Mucosa of descending colon (tissue), 3 donors: ENCODE results near the gene RXRA. TPM values are rescaled to one million over a fixed set of nuclear protein-coding genes. Genes with fewer than 3 reads are reported as not detected.
A peak's percentile ranks its signal among the peaks of the same experiment; 100 is the strongest.

ENCODE experiments used
- ATAC-seq: fragments of 200-7000 bp; cut with Tn5 transposase; one replicate; pipeline ENCODE4 v1.9.1; 2020; ENCODE audit warnings: mild to moderate bottlenecking, moderate library complexity
- DNase-seq, 3 donors: peaks; one replicate each; pipeline ENCODE4 v3.0.0-alpha.2; 2020
- H3K36me3 ChIP-seq: fragments of 200-600 bp; one replicate; pipeline ENCODE4 v1.8.0; 2021; ENCODE audit warnings: low read depth, mild to moderate bottlenecking
- H3K4me1 ChIP-seq: fragments of 200-600 bp; one replicate; pipeline ENCODE4 v1.8.0; 2021; ENCODE audit warnings: low read depth, mild to moderate bottlenecking
- H3K4me3 ChIP-seq: fragments of 200-600 bp; one replicate; pipeline ENCODE4 v1.8.0; 2021; ENCODE audit warnings: mild to moderate bottlenecking
- H3K9me3 ChIP-seq: fragments of 200-600 bp; one replicate; pipeline ENCODE4 v1.8.0; 2021; ENCODE audit warnings: mild to moderate bottlenecking
- intact Hi-C, 2 donors: fragments of 100-400 bp; cut with DNase I in 1 of 2; cut with micrococcal nuclease in 1 of 2; formaldehyde crosslinking; loops; one replicate each; pipeline versions ENCODE4 v1.11.0 to v1.11.1; 2022; cut with DNase I, micrococcal nuclease
- total RNA-seq, 3 donors: library from RNA; stranded (reverse); fragmentation: NEBNext Ultra II Directional in 2 of 3; extraction: Animal tissue kit (Norgen Biotek cat#: 25700) in 2 of 3; gene quantifications; one replicate each; pipeline versions ENCODE4 v1.2.1 to v1.2.4, GENCODE V29; 2021 to 2023
- TF ChIP-seq, protein P1 (sequence below): fragments of 200-600 bp; IDR thresholded peaks from one replicate; pipeline ENCODE4 v1.8.0; 2022; ENCODE audit warnings: antibody characterized with exemption, mild to moderate bottlenecking
- donor health status: DM: no; HTN: no; CAD: no; lungs with moderate emphysema.
- donor health status: DM: no; HTN: no; CAD: no.
- donor health status: DM: no; HTN: yes; CAD: no.

The RXRA gene
- total RNA-seq, 3 donors from 2014 or later = 75.2 to 101 (median 85.3) TPM

DNA sequence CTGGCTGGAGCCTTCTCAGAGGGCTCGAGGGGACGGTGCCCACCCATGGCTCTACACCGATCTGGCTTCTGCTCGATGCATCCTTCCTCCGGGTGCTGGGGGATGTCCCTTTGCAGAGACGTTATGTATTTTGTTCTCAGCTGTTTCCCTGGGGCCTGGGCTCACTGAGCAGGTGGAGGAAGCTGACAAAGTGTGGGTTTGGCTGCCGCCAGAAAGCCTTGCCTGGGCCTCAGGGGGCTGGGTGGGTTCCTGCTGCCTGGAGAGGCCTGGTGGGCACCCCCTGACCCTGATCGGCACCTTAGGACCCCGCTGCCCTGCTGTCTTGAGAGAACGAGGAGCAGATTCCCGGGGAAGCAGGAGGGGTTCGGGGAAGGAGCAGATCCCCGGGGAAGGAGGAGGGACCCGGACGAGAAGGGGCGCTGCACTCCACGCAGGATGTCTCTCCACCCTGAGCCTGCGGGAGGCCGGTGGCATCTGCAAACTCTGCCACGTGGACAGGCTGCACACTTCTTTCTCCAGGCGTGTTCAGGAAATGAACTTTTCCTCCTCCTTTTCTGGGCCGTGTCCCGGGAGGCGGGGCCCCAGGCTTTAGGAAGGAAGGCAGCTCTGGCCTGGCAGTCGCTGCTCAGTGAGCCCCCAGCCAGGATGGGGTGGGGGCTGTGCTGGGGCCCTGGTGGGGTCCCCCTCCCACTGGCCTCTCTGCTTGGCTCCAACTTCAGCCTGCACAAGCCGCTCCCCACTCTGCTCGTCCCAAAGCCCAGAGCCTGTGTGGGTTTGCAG is 148.9 kb downstream of the RXRA start:
- Histone ChIP-seq H3K36me3 (no peaks in the 10 kb centered on the region), H3K4me1 (peaks cover 8% of the 10 kb centered on the region), H3K9me3 (no peaks in the 10 kb centered on the region), H3K4me3 (no peak overlapping the region)
- ATAC-seq (peak; percentile 85), DNase-seq (peak; percentile 75 to 80 (median 79))
- intact Hi-C loops = no loop called here
- TF ChIP-seq, protein P1, sequence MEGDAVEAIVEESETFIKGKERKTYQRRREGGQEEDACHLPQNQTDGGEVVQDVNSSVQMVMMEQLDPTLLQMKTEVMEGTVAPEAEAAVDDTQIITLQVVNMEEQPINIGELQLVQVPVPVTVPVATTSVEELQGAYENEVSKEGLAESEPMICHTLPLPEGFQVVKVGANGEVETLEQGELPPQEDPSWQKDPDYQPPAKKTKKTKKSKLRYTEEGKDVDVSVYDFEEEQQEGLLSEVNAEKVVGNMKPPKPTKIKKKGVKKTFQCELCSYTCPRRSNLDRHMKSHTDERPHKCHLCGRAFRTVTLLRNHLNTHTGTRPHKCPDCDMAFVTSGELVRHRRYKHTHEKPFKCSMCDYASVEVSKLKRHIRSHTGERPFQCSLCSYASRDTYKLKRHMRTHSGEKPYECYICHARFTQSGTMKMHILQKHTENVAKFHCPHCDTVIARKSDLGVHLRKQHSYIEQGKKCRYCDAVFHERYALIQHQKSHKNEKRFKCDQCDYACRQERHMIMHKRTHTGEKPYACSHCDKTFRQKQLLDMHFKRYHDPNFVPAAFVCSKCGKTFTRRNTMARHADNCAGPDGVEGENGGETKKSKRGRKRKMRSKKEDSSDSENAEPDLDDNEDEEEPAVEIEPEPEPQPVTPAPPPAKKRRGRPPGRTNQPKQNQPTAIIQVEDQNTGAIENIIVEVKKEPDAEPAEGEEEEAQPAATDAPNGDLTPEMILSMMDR = no peak

GRCh38 chr9:134476272-134476941 is 150.2 kb downstream of the RXRA start:
- ATAC-seq (no peak), DNase-seq (no peak)
- no peaks in the 10 kb centered on the region for H3K9me3 ChIP-seq
- H3K36me3 ChIP-seq = no peaks in the 10 kb centered on the region
- peaks cover 8% of the 10 kb centered on the region for H3K4me1 ChIP-seq
- intact Hi-C loops = no loop called here
- no peak overlapping the region for H3K4me3 ChIP-seq
- TF ChIP-seq, protein P1 = no peak

DNA sequence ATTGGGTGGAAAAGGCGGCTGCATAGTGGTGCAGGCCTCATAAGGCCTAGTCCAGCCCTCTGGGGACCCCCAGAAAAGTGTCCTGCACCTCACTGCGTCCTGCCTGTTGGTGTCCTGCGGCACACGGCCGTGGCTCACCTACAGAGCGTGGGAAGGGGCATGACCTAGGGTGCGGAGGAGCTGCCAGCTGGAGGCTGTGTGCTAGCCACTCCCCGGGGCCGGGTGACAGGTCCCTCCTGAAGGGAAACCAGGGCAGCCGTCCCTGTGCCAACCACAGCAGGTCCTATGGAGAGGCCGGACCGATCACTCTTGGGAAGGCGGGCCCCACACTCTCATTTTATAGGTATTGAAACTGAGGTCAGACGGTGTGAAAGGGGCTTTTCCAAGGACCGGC is 150.7 kb downstream of the RXRA start:
- no peaks in the 10 kb centered on the region for H3K36me3 ChIP-seq
- DNase-seq (no peak), ATAC-seq (no peak)
- TF ChIP-seq, protein P1 = no peak
- H3K4me1 ChIP-seq = peaks cover 8% of the 10 kb centered on the region
- no peaks in the 10 kb centered on the region for H3K9me3 ChIP-seq
- no peak overlapping the region for H3K4me3 ChIP-seq
- intact Hi-C loops = no loop called here

- DNase-seq (no peak), ATAC-seq (no peak)
- TF ChIP-seq, protein P1 = no peak
- Histone ChIP-seq H3K9me3 (no peaks in the 10 kb centered on the region), H3K4me3 (no peak overlapping the region), H3K36me3 (no peaks in the 10 kb centered on the region), H3K4me1 (peaks cover 8% of the 10 kb centered on the region)
- intact Hi-C loops = no loop called here
Observed at GRCh38 chr9:134477342-134477925, 151.2 kb downstream of the RXRA start.

GRCh38 chr9:134477927-134478326 is 151.7 kb downstream of the RXRA start:
- no peak for ATAC-seq
- TF ChIP-seq, protein P1 = no peak
- H3K36me3 ChIP-seq = no peaks in the 10 kb centered on the region
- DNase-seq = no peak
- H3K9me3 ChIP-seq = no peaks in the 10 kb centered on the region
- H3K4me3 ChIP-seq = no peak overlapping the region
- peaks cover 8% of the 10 kb centered on the region for H3K4me1 ChIP-seq
- intact Hi-C loops = no loop called here
